Gastroesophageal sphincter (tissue), 3 donors: ENCODE measurements around the gene ZDHHC11B.

ENCODE experiments used
- CTCF ChIP-seq, 4 experiments: fragments of 200-600 bp in 2 of 4; fragments of 450-650 bp in 2 of 4; sonication (generic) in 1 of 4; IDR thresholded peaks; one replicate each; pipeline ENCODE4 v1.5.1; 2017 to 2019; ENCODE audit warnings: antibody characterized with exemption in 4 of 4, mild to moderate bottlenecking in 2 of 4, moderate library complexity in 2 of 4
- EP300 ChIP-seq: sonication (generic); formaldehyde crosslinking; IDR thresholded peaks from one replicate; pipeline ENCODE4 v1.6.1; 2017; ENCODE audit warnings: antibody characterized with exemption, mild to moderate bottlenecking
- POLR2AphosphoS5 ChIP-seq: sonication (generic); formaldehyde crosslinking; IDR thresholded peaks from one replicate; pipeline ENCODE4 v1.6.1; 2017; ENCODE audit warnings: antibody characterized with exemption

DNA sequence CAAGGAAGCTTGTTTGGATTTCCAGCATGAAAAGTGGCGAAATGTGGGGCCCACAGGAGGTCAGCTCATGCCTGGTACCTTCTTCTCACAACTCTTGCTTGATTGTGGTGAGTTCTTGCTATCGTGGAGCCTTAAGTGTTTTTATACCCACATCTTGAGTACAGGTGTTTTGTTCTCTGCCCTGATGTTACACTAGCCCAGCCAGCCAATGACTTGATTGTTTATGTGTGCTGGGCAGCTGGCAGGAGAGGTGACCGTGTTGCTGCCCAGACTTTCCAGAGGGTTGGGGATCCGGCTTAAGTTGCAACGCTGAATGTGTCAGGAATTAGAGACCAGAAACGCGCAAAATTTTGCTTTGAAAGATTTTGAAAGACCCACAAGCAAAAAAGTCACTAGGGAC, 67.4 kb downstream of the ZDHHC11B start:
- TF ChIP-seq CTCF (IDR thresholded peaks at IDR 0.05) (no peak), EP300 (no peak), POLR2AphosphoS5 (no peak)
